SJCRH30 (cell line): ENCODE data around the gene KPNB1. TPM values are rescaled to one million over a fixed set of nuclear protein-coding genes. Genes with fewer than 3 reads are reported as not detected.

ENCODE experiments used
- DNase-seq, 2 experiments: peaks; one replicate each; pipeline ENCODE4 v3.0.0-alpha.2; 2015 to 2020
- H3K27ac ChIP-seq: fragments of 250-450 bp; sonication (Bioruptor Pico); 2 replicates; pipeline ENCODE4 v1.5.1; 2020; ENCODE audit warnings: mild to moderate bottlenecking, moderate library complexity
- H3K27me3 ChIP-seq: fragments of 250-450 bp; sonication (Bioruptor Pico); 2 replicates; pipeline ENCODE4 v1.5.1; 2020; ENCODE audit warnings: mild to moderate bottlenecking, moderate library complexity
- H3K36me3 ChIP-seq: fragments of 250-450 bp; sonication (Bioruptor Pico); 2 replicates; pipeline ENCODE4 v1.5.1; 2020; ENCODE audit warnings: mild to moderate bottlenecking, moderate library complexity
- H3K4me1 ChIP-seq: fragments of 250-450 bp; sonication (Bioruptor Pico); 2 replicates; pipeline ENCODE4 v1.5.1; 2020; ENCODE audit warnings: mild to moderate bottlenecking, moderate library complexity
- H3K4me3 ChIP-seq: fragments of 250-450 bp; sonication (Bioruptor Pico); 2 replicates; pipeline ENCODE4 v1.5.1; 2020; ENCODE audit warnings: mild to moderate bottlenecking, moderate library complexity
- H3K9me3 ChIP-seq: fragments of 250-450 bp; sonication (Bioruptor Pico); replicated peaks from 2 replicates; pipeline ENCODE4 v1.5.1; 2020; ENCODE audit warnings: mild to moderate bottlenecking, moderate library complexity
- total RNA-seq: library from RNA; depleted of rRNA; stranded (reverse); fragments of >200 nt; shearing (Covaris generic); gene quantifications from 2 replicates; pipeline ENCODE4 v1.2.3, GENCODE V29; 2014

KPNB1 gene
- total RNA-seq, 1 experiment from 2014 or later, result 537 TPM

- Histone ChIP-seq H3K4me1 (peaks cover 17% of the 10 kb centered on the region), H3K27me3 (no peaks in the 10 kb centered on the region), H3K9me3 (no peaks in the 10 kb centered on the region), H3K36me3 (peaks cover 65% of the 10 kb centered on the region), H3K27ac (no peak overlapping the region), H3K4me3 (no peak overlapping the region)
- DNase-seq, result no peak
These were observed 2.9 kb downstream of the KPNB1 start for GRCh38 chr17:47652570-47652969.

GRCh38 chr17:47653442-47653841 lies 3.7 kb downstream of the KPNB1 start:
- Histone ChIP-seq H3K36me3 (peaks cover 74% of the 10 kb centered on the region), H3K9me3 (no peaks in the 10 kb centered on the region), H3K27me3 (no peaks in the 10 kb centered on the region), H3K4me1 (peaks cover 17% of the 10 kb centered on the region), H3K27ac (no peak overlapping the region), H3K4me3 (no peak overlapping the region)
- no peak for DNase-seq

GRCh38 chr17:47654991-47655390 lies 5.3 kb downstream of the KPNB1 start:
- Histone ChIP-seq H3K36me3 (peaks cover 89% of the 10 kb centered on the region), H3K4me1 (peaks cover 17% of the 10 kb centered on the region), H3K9me3 (no peaks in the 10 kb centered on the region), H3K27me3 (no peaks in the 10 kb centered on the region), H3K4me3 (no peak overlapping the region), H3K27ac (no peak overlapping the region)
- no peak for DNase-seq

GRCh38 chr17:47660064-47660492 lies 10.4 kb downstream of the KPNB1 start:
- no peak overlapping the region for H3K27ac ChIP-seq
- DNase-seq, result no peak
- H3K4me3 ChIP-seq, result no peak overlapping the region
- no peaks in the 10 kb centered on the region for H3K27me3 ChIP-seq
- no peaks in the 10 kb centered on the region for H3K9me3 ChIP-seq
- H3K36me3 ChIP-seq, result peaks cover 92% of the 10 kb centered on the region
- H3K4me1 ChIP-seq, result no peaks in the 10 kb centered on the region

GRCh38 chr17:47663912-47664623 lies 14.3 kb downstream of the KPNB1 start:
- H3K4me3 ChIP-seq, result no peak overlapping the region
- H3K27me3 ChIP-seq, result no peaks in the 10 kb centered on the region
- H3K9me3 ChIP-seq, result no peaks in the 10 kb centered on the region
- peaks cover 92% of the 10 kb centered on the region for H3K36me3 ChIP-seq
- H3K4me1 ChIP-seq, result no peaks in the 10 kb centered on the region
- no peak overlapping the region for H3K27ac ChIP-seq
- DNase-seq, result peak; percentile 37 to 77

GRCh38 chr17:47664624-47664941 lies 14.9 kb downstream of the KPNB1 start:
- Histone ChIP-seq H3K4me1 (no peaks in the 10 kb centered on the region), H3K9me3 (no peaks in the 10 kb centered on the region), H3K27me3 (no peaks in the 10 kb centered on the region), H3K27ac (no peak overlapping the region), H3K4me3 (no peak overlapping the region), H3K36me3 (peaks cover 92% of the 10 kb centered on the region)
- DNase-seq, result no peak

- no peaks in the 10 kb centered on the region for H3K27me3 ChIP-seq
- no peak overlapping the region for H3K27ac ChIP-seq
- DNase-seq, result no peak
- H3K4me1 ChIP-seq, result no peaks in the 10 kb centered on the region
- no peaks in the 10 kb centered on the region for H3K9me3 ChIP-seq
- peaks cover 92% of the 10 kb centered on the region for H3K36me3 ChIP-seq
- H3K4me3 ChIP-seq, result no peak overlapping the region
These were observed 15.9 kb downstream of the KPNB1 start for GRCh38 chr17:47665655-47666054.

GRCh38 chr17:47669081-47669480 lies 19.4 kb downstream of the KPNB1 start:
- H3K4me3 ChIP-seq, result no peak overlapping the region
- peaks cover 95% of the 10 kb centered on the region for H3K36me3 ChIP-seq
- no peak overlapping the region for H3K27ac ChIP-seq
- no peak for DNase-seq
- no peaks in the 10 kb centered on the region for H3K4me1 ChIP-seq
- H3K27me3 ChIP-seq, result no peaks in the 10 kb centered on the region
- no peaks in the 10 kb centered on the region for H3K9me3 ChIP-seq

GRCh38 chr17:47670064-47670463 lies 20.3 kb downstream of the KPNB1 start:
- no peaks in the 10 kb centered on the region for H3K27me3 ChIP-seq
- H3K4me1 ChIP-seq, result no peaks in the 10 kb centered on the region
- H3K9me3 ChIP-seq, result no peaks in the 10 kb centered on the region
- no peak overlapping the region for H3K27ac ChIP-seq
- no peak overlapping the region for H3K4me3 ChIP-seq
- no peak for DNase-seq
- peaks cover 95% of the 10 kb centered on the region for H3K36me3 ChIP-seq

- Histone ChIP-seq H3K27ac (no peak overlapping the region), H3K9me3 (no peaks in the 10 kb centered on the region), H3K4me3 (no peak overlapping the region), H3K36me3 (peaks cover 99% of the 10 kb centered on the region), H3K4me1 (no peaks in the 10 kb centered on the region), H3K27me3 (no peaks in the 10 kb centered on the region)
- DNase-seq, result no peak
These were observed 24.8 kb downstream of the KPNB1 start for GRCh38 chr17:47674499-47674898.

GRCh38 chr17:47675380-47676198 lies 25.9 kb downstream of the KPNB1 start:
- Histone ChIP-seq H3K4me1 (no peaks in the 10 kb centered on the region), H3K9me3 (no peaks in the 10 kb centered on the region), H3K4me3 (no peak overlapping the region), H3K27me3 (no peaks in the 10 kb centered on the region), H3K27ac (no peak overlapping the region), H3K36me3 (peaks cover 99% of the 10 kb centered on the region)
- no peak for DNase-seq

GRCh38 chr17:47676199-47676472 lies 26.4 kb downstream of the KPNB1 start:
- no peak overlapping the region for H3K4me3 ChIP-seq
- H3K4me1 ChIP-seq, result no peaks in the 10 kb centered on the region
- H3K27ac ChIP-seq, result no peak overlapping the region
- no peak for DNase-seq
- no peaks in the 10 kb centered on the region for H3K27me3 ChIP-seq
- H3K36me3 ChIP-seq, result peaks cover 97% of the 10 kb centered on the region
- no peaks in the 10 kb centered on the region for H3K9me3 ChIP-seq

GRCh38 chr17:47676510-47677165 lies 26.9 kb downstream of the KPNB1 start:
- DNase-seq, result no peak
- peaks cover 97% of the 10 kb centered on the region for H3K36me3 ChIP-seq
- H3K27me3 ChIP-seq, result no peaks in the 10 kb centered on the region
- H3K4me1 ChIP-seq, result no peaks in the 10 kb centered on the region
- H3K27ac ChIP-seq, result no peak overlapping the region
- no peak overlapping the region for H3K4me3 ChIP-seq
- H3K9me3 ChIP-seq, result no peaks in the 10 kb centered on the region

GRCh38 chr17:47678196-47678595 lies 28.5 kb downstream of the KPNB1 start:
- no peaks in the 10 kb centered on the region for H3K9me3 ChIP-seq
- no peak overlapping the region for H3K27ac ChIP-seq
- H3K36me3 ChIP-seq, result peaks cover 92% of the 10 kb centered on the region
- H3K4me3 ChIP-seq, result no peak overlapping the region
- no peaks in the 10 kb centered on the region for H3K27me3 ChIP-seq
- no peaks in the 10 kb centered on the region for H3K4me1 ChIP-seq
- DNase-seq, result no peak

GRCh38 chr17:47682138-47682537 lies 32.4 kb downstream of the KPNB1 start:
- Histone ChIP-seq H3K4me1 (no peaks in the 10 kb centered on the region), H3K27me3 (no peaks in the 10 kb centered on the region), H3K36me3 (peaks cover 86% of the 10 kb centered on the region), H3K9me3 (no peaks in the 10 kb centered on the region), H3K27ac (no peak overlapping the region), H3K4me3 (no peak overlapping the region)
- DNase-seq, result no peak
